ENCODE data around the gene TAF9. TPM values are rescaled to one million over a fixed set of nuclear protein-coding genes. Genes with fewer than 3 reads are reported as not detected.

Gene TAF9
- total RNA-seq, 2 donors from 2014 or later: 8.6 to 24.9 TPM

GRCh38 chr5:69331528-69332445 is 37.5 kb downstream of the TAF9 start:
- H3K27me3 ChIP-seq: no peaks in the 10 kb centered on the region
- H3K4me3 ChIP-seq: peak overlapping the region; percentile 64 to 67
- no peaks in the 10 kb centered on the region for H3K9me3 ChIP-seq
- peak overlapping the region; percentile 74 to 88 (median 82) for H3K27ac ChIP-seq
- intact Hi-C loops (cut with DNase I): loop anchor here (10.0 kb wide), 1 partner anchor 297 kb away; no protein-coding TSS in a partner anchor
- TF ChIP-seq POLR2A (IDR thresholded peaks at IDR 0.05): peak in 2 of 3 donors; percentile 37
- no peak for TF ChIP-seq CTCF (IDR thresholded peaks at IDR 0.05)
- ATAC-seq (peak; percentile 57), DNase-seq (peak; percentile 29 to 50 (median 34))
- H3K36me3 ChIP-seq (replicated peaks in 1 of 2; ENCODE audit: insufficient read depth in 1 of 2, low read depth in 2 of 2): no peaks in the 10 kb centered on the region
- WGBS, 2 donors: 22 to 27% methylated on average over 11 of the region's 11 CpGs
- peaks cover 37% of the 10 kb centered on the region for H3K4me1 ChIP-seq

- H3K36me3 ChIP-seq (replicated peaks in 1 of 2; ENCODE audit: insufficient read depth in 1 of 2, low read depth in 2 of 2): no peaks in the 10 kb centered on the region
- H3K27ac ChIP-seq: no peak overlapping the region
- peaks cover 35% of the 10 kb centered on the region for H3K4me1 ChIP-seq
- TF ChIP-seq CTCF (IDR thresholded peaks at IDR 0.05): no peak
- no peak for TF ChIP-seq POLR2A (IDR thresholded peaks at IDR 0.05)
- DNase-seq: no peak
- no peak overlapping the region for H3K4me3 ChIP-seq
- H3K27me3 ChIP-seq: no peaks in the 10 kb centered on the region
- 67 to 69% methylated on average over 9 of the region's 9 CpGs for WGBS, 2 donors
- ATAC-seq: no peak
- intact Hi-C loops (cut with DNase I): loop anchor here (10.0 kb wide), 1 partner anchor 295 kb away; no protein-coding TSS in a partner anchor
- no peaks in the 10 kb centered on the region for H3K9me3 ChIP-seq
Observed at GRCh38 chr5:69329905-69330489, 39.3 kb downstream of the TAF9 start.

- DNase-seq (no peak), ATAC-seq (no peak)
- TF ChIP-seq POLR2A (IDR thresholded peaks at IDR 0.05) (no peak), CTCF (IDR thresholded peaks at IDR 0.05) (no peak)
- WGBS, 2 donors: 100% methylated on average over 1 of the region's 1 CpG
- Histone ChIP-seq H3K36me3 (replicated peaks in 1 of 2; ENCODE audit: insufficient read depth in 1 of 2, low read depth in 2 of 2) (no peaks in the 10 kb centered on the region), H3K9me3 (no peaks in the 10 kb centered on the region), H3K27ac (no peak overlapping the region), H3K27me3 (no peaks in the 10 kb centered on the region), H3K4me1 (peaks cover 8% of the 10 kb centered on the region), H3K4me3 (no peak overlapping the region)
- intact Hi-C loops (cut with DNase I): no loop called here
Observed at GRCh38 chr5:69326365-69326764, 43.0 kb downstream of the TAF9 start.

GRCh38 chr5:69317391-69317790 is 51.9 kb downstream of the TAF9 start:
- H3K27ac ChIP-seq: no peak overlapping the region
- DNase-seq (no peak), ATAC-seq (no peak)
- intact Hi-C loops (cut with DNase I): no loop called here
- no peaks in the 10 kb centered on the region for H3K4me1 ChIP-seq
- no peaks in the 10 kb centered on the region for H3K9me3 ChIP-seq
- WGBS, 2 donors: 74 to 92% methylated on average over 4 of the region's 4 CpGs
- no peak overlapping the region for H3K4me3 ChIP-seq
- no peaks in the 10 kb centered on the region for H3K27me3 ChIP-seq
- H3K36me3 ChIP-seq (replicated peaks in 1 of 2; ENCODE audit: insufficient read depth in 1 of 2, low read depth in 2 of 2): peaks cover 0 to 7% of the 10 kb centered on the region in 2 donors
- no peak for TF ChIP-seq CTCF (IDR thresholded peaks at IDR 0.05)
- TF ChIP-seq POLR2A (IDR thresholded peaks at IDR 0.05): no peak
